Heart right ventricle (tissue), 16 donors: ENCODE data around the gene CLTRN. TPM values are rescaled to one million over a fixed set of nuclear protein-coding genes. Genes with fewer than 3 reads are reported as not detected.

Experiments
- ATAC-seq, 8 donors: fragments of 200-7000 bp; cut with Tn5 transposase; one replicate each; pipeline ENCODE4 v1.9.1; 2020; ENCODE audit warnings: mild to moderate bottlenecking in 8 of 8, moderate library complexity in 8 of 8, moderate number of reproducible peaks in 1 of 8
- DNase-seq, 2 donors: peaks; one replicate each; pipeline ENCODE4 v3.0.0-alpha.2; 2020
- H3K27ac ChIP-seq, 10 donors: fragments of 200-600 bp; sonication (generic) in 2 of 10; one replicate each; pipeline versions ENCODE4 v1.5.0 to v1.8.0; 2020 to 2022; ENCODE audit warnings: mild to moderate bottlenecking in 3 of 10
- H3K27me3 ChIP-seq, 7 donors: fragments of 200-600 bp; one replicate each; pipeline ENCODE4 v1.8.0; 2021 to 2022; ENCODE audit warnings: mild to moderate bottlenecking in 2 of 7
- H3K36me3 ChIP-seq, 9 donors: fragments of 200-600 bp; sonication (generic) in 1 of 9; one replicate each; pipeline versions ENCODE4 v1.5.0 to v1.8.0; 2020 to 2022; ENCODE audit warnings: mild to moderate bottlenecking in 2 of 9
- H3K4me1 ChIP-seq, 9 donors: fragments of 200-600 bp; sonication (generic) in 1 of 9; one replicate each; pipeline versions ENCODE4 v1.5.0 to v1.8.0; 2020 to 2022; ENCODE audit warnings: mild to moderate bottlenecking in 4 of 9
- H3K4me3 ChIP-seq, 10 donors: fragments of 200-600 bp; sonication (generic) in 2 of 10; one replicate each; pipeline versions ENCODE4 v1.5.0 to v1.8.0; 2020 to 2022; ENCODE audit warnings: mild to moderate bottlenecking in 7 of 10, moderate library complexity in 2 of 10
- H3K9me3 ChIP-seq, 11 donors: fragments of 200-600 bp in 10 of 11; sonication (generic) in 2 of 11; one replicate each; pipeline versions ENCODE4 v1.5.0 to v1.8.0; 2013 to 2022; ENCODE audit warnings: mild to moderate bottlenecking in 2 of 11, control low read depth in 1 of 11, moderate library complexity in 1 of 11
- WGBS, 2 donors: extraction: QIAGEN DNeasy Blood & Tissue Kit; methylation state at CpG; one replicate each; pipeline ENCODE4 v1.1.7; 2013; ENCODE audit warnings: inconsistent platforms in 1 of 2; 5-methylcytosine and 5-hydroxymethylcytosine counted together
- intact Hi-C, 10 donors: fragments of 100-400 bp; cut with DNase I; formaldehyde crosslinking; loops; one replicate each; pipeline versions ENCODE4 v1.11.1 to v1.14.2; 2022
- polyA plus RNA-seq, 2 donors: library from polyadenylated mRNA; stranded (reverse); fragments of 200-250 nt; gene quantifications; one replicate each; pipeline ENCODE4 v1.2.3, GENCODE V29; 2013
- total RNA-seq, 10 donors: library from RNA; stranded (reverse); fragmentation: NEBNext Ultra II Directional in 3 of 10; extraction: Animal tissue kit (Norgen Biotek cat#: 25700) in 3 of 10; gene quantifications; one replicate each; pipeline versions ENCODE4 v1.2.1 to v1.2.4, GENCODE V29; 2021 to 2023
- TF ChIP-seq, protein P1 (sequence below), 9 donors: fragments of 200-600 bp; sonication (generic) in 2 of 9; IDR thresholded peaks; one replicate each; pipeline versions ENCODE4 v1.5.0 to v1.8.0; 2021 to 2022; ENCODE audit warnings: antibody characterized with exemption in 9 of 9, mild to moderate bottlenecking in 5 of 9, moderate library complexity in 1 of 9
- donor health status: Arrhythmogenic right ventricular cardiomyopathy.
- donor health status: ischemic (EF 13 %, LVEDD 7.1; RV severe dilation, severe dysfunction).
- donor health status: healthy with polysubstance abuse.
- donor health status: DM: no; HTN: yes; CAD: no.
- donor health status: DM: no; HTN: no; CAD: no.
- donor health status: ischemic (EF 25% LVEDD 6.9; RV normal size, moderate dysfunction).
- donor health status: ischemic (EF 25% LVEDD 5.7; RV mildly dilated, moderate dysfunction).
- donor health status: healthy.
- donor health status: DM: yes; HTN: yes; CAD: no.
- donor health status: Ischemic cardiomyopathy.
- donor health status: ischemic (EF 35%, LVEDD 5.7; RV mildly dilated, moderate dysfunction).
- donor health status: nonischemic (EF 11% LVEDD 7.7; RV severe dilation, severe dysfunction).
- donor health status: DM: yes; HTN: yes; CAD: no.
- donor health status: PGD.
- donor health status: ischemic (EF 29% LVEDD 5.4; RV normal size, mild dysfunction).
- donor health status: nonischemic (EF 23%, LVEDD 6.1; RV moderate dilation, normal function).

The CLTRN gene
- total and polyA plus RNA-seq, 12 donors = 0.07 to 2.4 (median 0.86) TPM

DNA sequence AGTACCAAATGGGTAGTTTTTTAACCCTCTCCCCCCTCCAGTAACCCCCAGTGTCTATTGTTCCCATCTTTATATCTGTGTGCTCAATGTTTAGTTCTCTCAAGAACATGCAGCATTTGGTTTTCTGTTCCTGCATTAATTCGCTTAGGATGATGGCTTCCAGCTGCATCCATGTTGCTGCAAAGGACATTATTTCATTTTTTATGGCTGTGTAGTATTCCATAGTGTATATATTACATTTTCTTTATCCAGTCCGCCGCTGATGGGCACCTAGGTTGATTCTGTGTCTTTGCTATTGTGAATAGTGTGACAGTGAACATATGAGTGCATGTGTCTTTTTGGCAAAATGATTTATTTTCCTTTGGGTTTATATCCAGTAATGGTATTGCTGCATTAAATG lies 31.9 kb upstream of the CLTRN start:
- no peak for DNase-seq
- no peak for ATAC-seq
- Histone ChIP-seq H3K27ac (no peak overlapping the region), H3K9me3 (no peaks in the 10 kb centered on the region), H3K4me1 (no peaks in the 10 kb centered on the region), H3K36me3 (peaks cover 0 to 79% (median 0%) of the 10 kb centered on the region in 9 donors), H3K4me3 (no peak overlapping the region), H3K27me3 (no peaks in the 10 kb centered on the region)
- intact Hi-C loops = no loop called here
- TF ChIP-seq, protein P1, sequence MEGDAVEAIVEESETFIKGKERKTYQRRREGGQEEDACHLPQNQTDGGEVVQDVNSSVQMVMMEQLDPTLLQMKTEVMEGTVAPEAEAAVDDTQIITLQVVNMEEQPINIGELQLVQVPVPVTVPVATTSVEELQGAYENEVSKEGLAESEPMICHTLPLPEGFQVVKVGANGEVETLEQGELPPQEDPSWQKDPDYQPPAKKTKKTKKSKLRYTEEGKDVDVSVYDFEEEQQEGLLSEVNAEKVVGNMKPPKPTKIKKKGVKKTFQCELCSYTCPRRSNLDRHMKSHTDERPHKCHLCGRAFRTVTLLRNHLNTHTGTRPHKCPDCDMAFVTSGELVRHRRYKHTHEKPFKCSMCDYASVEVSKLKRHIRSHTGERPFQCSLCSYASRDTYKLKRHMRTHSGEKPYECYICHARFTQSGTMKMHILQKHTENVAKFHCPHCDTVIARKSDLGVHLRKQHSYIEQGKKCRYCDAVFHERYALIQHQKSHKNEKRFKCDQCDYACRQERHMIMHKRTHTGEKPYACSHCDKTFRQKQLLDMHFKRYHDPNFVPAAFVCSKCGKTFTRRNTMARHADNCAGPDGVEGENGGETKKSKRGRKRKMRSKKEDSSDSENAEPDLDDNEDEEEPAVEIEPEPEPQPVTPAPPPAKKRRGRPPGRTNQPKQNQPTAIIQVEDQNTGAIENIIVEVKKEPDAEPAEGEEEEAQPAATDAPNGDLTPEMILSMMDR (IDR thresholded peaks at IDR 0.05) = no peak
- WGBS, 2 donors = 97 to 98% methylated on average over 3 of the region's 3 CpGs

DNA sequence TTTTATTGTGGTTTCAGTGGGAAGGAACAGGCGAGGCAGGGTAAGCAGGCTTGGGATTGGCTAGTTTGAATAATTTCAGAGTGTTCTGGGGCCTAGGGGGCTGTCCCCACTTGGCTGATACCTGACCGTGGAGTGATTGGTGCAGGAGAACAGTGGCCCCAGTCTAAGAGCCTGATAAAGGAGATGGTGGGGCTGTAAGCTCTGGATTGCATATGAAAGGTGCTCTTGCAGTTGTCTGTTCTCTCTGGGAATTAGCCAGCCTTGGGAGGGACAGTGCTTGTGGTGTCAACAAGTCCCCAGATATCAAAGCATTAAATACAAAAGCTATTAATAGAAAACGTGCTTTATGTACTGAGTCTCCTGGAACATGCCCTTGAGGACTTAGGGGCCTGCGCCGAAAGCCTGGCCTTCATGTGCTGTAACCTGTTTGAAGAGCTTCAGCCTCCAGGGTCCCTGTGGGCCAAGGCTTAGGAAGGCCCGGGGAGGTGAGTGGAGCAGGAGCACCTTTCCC lies 30.4 kb upstream of the CLTRN start:
- peaks cover 0 to 83% (median 0%) of the 10 kb centered on the region in 9 donors for H3K36me3 ChIP-seq
- DNase-seq (peak in 1 of 2 donors; percentile 10), ATAC-seq (peak; percentile 68 to 97 (median 86))
- WGBS, 2 donors = 52 to 59% methylated on average over 6 of the region's 6 CpGs
- intact Hi-C loops = no loop called here
- H3K9me3 ChIP-seq = no peaks in the 10 kb centered on the region
- TF ChIP-seq, protein P1 (IDR thresholded peaks at IDR 0.05) = no peak
- no peaks in the 10 kb centered on the region for H3K4me1 ChIP-seq
- H3K27ac ChIP-seq = peak overlapping the region; percentile 5 to 74 (median 65)
- no peaks in the 10 kb centered on the region for H3K27me3 ChIP-seq
- H3K4me3 ChIP-seq = no peak overlapping the region

DNA sequence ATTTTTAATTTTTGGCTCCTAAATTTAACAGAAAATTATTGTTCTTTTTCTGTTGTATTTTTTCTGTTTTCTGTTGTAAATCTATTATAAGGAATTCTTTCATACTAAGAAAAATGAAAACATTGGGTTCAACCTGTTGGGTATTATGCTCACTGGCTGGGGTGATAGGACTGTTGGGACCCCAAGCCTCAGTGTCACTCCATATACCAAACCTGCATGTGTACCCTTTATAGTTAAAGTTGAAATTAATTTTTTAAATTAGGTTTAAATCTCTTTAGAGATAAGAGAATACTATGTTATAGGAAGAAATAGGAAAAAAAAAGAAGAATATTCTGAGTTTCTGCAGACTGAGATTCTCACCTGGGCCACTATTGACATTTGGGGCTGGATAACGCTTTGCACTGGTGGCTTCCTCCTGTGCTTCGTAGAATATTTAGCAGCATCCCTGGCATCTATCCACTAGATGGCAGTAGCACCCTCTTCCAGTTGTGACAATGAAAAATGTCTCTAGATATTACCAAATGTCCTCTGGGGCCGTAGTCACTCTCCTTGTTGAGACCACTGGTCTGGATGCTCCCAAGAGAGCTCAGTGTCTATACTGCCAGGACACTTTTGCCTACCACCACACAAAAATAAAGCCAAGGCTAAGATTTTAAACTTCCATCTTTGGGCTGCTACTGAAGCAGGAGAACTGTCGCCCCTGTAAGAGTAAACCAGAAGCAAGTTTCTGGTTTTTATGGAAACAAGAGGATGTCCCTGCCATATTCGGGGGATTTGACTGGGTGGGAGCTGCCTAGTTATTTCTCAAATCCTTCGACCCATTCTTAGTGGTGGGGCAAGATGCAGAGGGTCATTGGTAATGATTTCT lies 22.4 kb upstream of the CLTRN start:
- intact Hi-C loops = loop anchor here in 3 of 10 donors (5.0 to 10.0 kb wide), 5 partner anchors 48 to 1008 kb away; partner anchors contain the start of genes CA5B (in 2 of the 3) and ZRSR2 (in 1 of the 3)

DNA sequence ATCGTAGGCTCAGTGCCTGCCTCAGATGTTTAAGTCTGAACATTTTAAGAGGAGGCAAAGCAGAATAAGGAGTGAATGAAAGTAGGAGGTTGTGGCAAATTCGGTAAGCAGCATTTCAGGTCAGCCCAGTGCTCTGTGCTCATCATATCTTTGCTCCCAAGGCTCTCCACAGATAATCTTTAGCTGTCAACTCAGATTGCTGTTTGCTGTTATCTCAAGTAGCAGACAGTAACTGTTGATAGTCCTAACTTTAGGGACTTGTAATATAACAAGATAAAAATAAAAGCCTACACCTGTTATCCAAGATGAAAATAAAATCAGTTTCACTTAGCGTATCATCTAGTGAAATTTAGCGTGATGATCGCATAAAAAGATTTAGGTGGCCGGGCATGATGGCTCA lies 18.6 kb upstream of the CLTRN start:
- H3K27ac ChIP-seq = no peak overlapping the region
- H3K36me3 ChIP-seq = peaks cover 0 to 27% (median 0%) of the 10 kb centered on the region in 9 donors
- no peak overlapping the region for H3K4me3 ChIP-seq
- intact Hi-C loops = loop anchor here in 2 of 10 donors (10.0 kb wide), 4 partner anchors 52 to 1012 kb away; partner anchors contain the start of genes CA5B (in 1 of the 2) and ZRSR2 (in 1 of the 2)
- H3K27me3 ChIP-seq = no peaks in the 10 kb centered on the region
- H3K9me3 ChIP-seq = no peaks in the 10 kb centered on the region
- DNase-seq = no peak
- WGBS, 2 donors = 50 to 65% methylated on average over 6 of the region's 6 CpGs
- TF ChIP-seq, protein P1 (IDR thresholded peaks at IDR 0.05) = no peak
- peaks cover 0 to 15% (median 0%) of the 10 kb centered on the region in 9 donors for H3K4me1 ChIP-seq
- ATAC-seq = no peak

More for the DNA sequence above, 22.4 kb upstream of the CLTRN start:
- 34 to 44% methylated on average over 6 of the region's 6 CpGs for WGBS, 2 donors
- DNase-seq (peak in 1 of 2 donors; percentile 39), ATAC-seq (peak; percentile 46 to 79 (median 68))
- no peaks in the 10 kb centered on the region for H3K9me3 ChIP-seq
- no peaks in the 10 kb centered on the region for H3K27me3 ChIP-seq
- H3K4me3 ChIP-seq = no peak overlapping the region
- H3K4me1 ChIP-seq = peaks cover 0 to 10% (median 0%) of the 10 kb centered on the region in 9 donors
- TF ChIP-seq, protein P1 (IDR thresholded peaks at IDR 0.05) = peak; percentile 31 to 86 (median 68)
- peaks cover 0 to 40% (median 0%) of the 10 kb centered on the region in 9 donors for H3K36me3 ChIP-seq
- H3K27ac ChIP-seq = no peak overlapping the region
